HEK293T (cell line): ENCODE measurements around the gene RGP1.

Experiments used
- ELF4 ChIP-seq: fragments of 450-650 bp; IDR thresholded peaks from 2 replicates; pipeline ENCODE4 v1.6.1; 2017; ENCODE audit warnings: antibody characterized with exemption
- SP1 ChIP-seq: fragments of 450-650 bp; IDR thresholded peaks from 2 replicates; pipeline ENCODE4 v1.6.1; 2017
- SUZ12 ChIP-seq: fragments of 450-650 bp; IDR thresholded peaks from 2 replicates; pipeline ENCODE4 v1.6.1; 2016; ENCODE audit warnings: mild to moderate bottlenecking
- ZNF384 ChIP-seq: fragments of 450-650 bp; IDR thresholded peaks from 2 replicates; pipeline ENCODE4 v1.6.1; 2016

- TF ChIP-seq SP1 (no peak), ZNF384 (no peak), ELF4 (no peak), SUZ12 (no peak)
These were observed 25.2 kb upstream of the RGP1 start for GRCh38 chr9:35723908-35724307.
